Measurements from ENCODE around the gene TNIK.
"Not testable (repeated sequence)": the region's sequence is repeated elsewhere in the genome, so short reads cannot be mapped to it uniquely, and the experiment has no call there.

TNIK gene

GRCh38 chr3:171388527-171388926 lies 71.7 kb downstream of the TNIK start:
- in situ Hi-C loops (cut with MboI; ENCODE audit: low sequenced_read_pairs): no loop called here

GRCh38 chr3:171387062-171387461 lies 73.1 kb downstream of the TNIK start:
- in situ Hi-C loops (cut with MboI; ENCODE audit: low sequenced_read_pairs): no loop called here

GRCh38 chr3:171385086-171385485 lies 75.1 kb downstream of the TNIK start:
- in situ Hi-C loops (cut with MboI; ENCODE audit: low sequenced_read_pairs): no loop called here

- in situ Hi-C loops (cut with MboI; ENCODE audit: low sequenced_read_pairs): no loop called here
These were observed 75.9 kb downstream of the TNIK start for GRCh38 chr3:171384101-171384891.

GRCh38 chr3:171383206-171384018 lies 76.8 kb downstream of the TNIK start:
- in situ Hi-C loops (cut with MboI; ENCODE audit: low sequenced_read_pairs): no loop called here

- in situ Hi-C loops (cut with MboI; ENCODE audit: low sequenced_read_pairs): not testable (repeated sequence)
These were observed 77.9 kb downstream of the TNIK start for GRCh38 chr3:171382347-171382746.

- in situ Hi-C loops (cut with MboI; ENCODE audit: low sequenced_read_pairs): no loop called here
These were observed 79.3 kb downstream of the TNIK start for GRCh38 chr3:171380711-171381425.

GRCh38 chr3:171379961-171380483 lies 80.2 kb downstream of the TNIK start:
- in situ Hi-C loops (cut with MboI; ENCODE audit: low sequenced_read_pairs): no loop called here

GRCh38 chr3:171379281-171379680 lies 80.9 kb downstream of the TNIK start:
- in situ Hi-C loops (cut with MboI; ENCODE audit: low sequenced_read_pairs): no loop called here

- in situ Hi-C loops (cut with MboI; ENCODE audit: low sequenced_read_pairs): no loop called here
These were observed 81.6 kb downstream of the TNIK start for GRCh38 chr3:171378586-171378985.

- in situ Hi-C loops (cut with MboI; ENCODE audit: low sequenced_read_pairs): no loop called here
These were observed 82.3 kb downstream of the TNIK start for GRCh38 chr3:171377859-171378258.

- in situ Hi-C loops (cut with MboI; ENCODE audit: low sequenced_read_pairs): no loop called here
These were observed 83.6 kb downstream of the TNIK start for GRCh38 chr3:171376596-171376947.

GRCh38 chr3:171375666-171376595 lies 84.3 kb downstream of the TNIK start:
- in situ Hi-C loops (cut with MboI; ENCODE audit: low sequenced_read_pairs): no loop called here

- in situ Hi-C loops (cut with MboI; ENCODE audit: low sequenced_read_pairs): no loop called here
These were observed 85.4 kb downstream of the TNIK start for GRCh38 chr3:171374661-171375285.

GRCh38 chr3:171374260-171374659 lies 85.9 kb downstream of the TNIK start:
- in situ Hi-C loops (cut with MboI; ENCODE audit: low sequenced_read_pairs): no loop called here

- in situ Hi-C loops (cut with MboI; ENCODE audit: low sequenced_read_pairs): no loop called here
These were observed 86.5 kb downstream of the TNIK start for GRCh38 chr3:171373711-171374110.

GRCh38 chr3:171372694-171373093 lies 87.5 kb downstream of the TNIK start:
- in situ Hi-C loops (cut with MboI; ENCODE audit: low sequenced_read_pairs): no loop called here

GRCh38 chr3:171371354-171371753 lies 88.9 kb downstream of the TNIK start:
- in situ Hi-C loops (cut with MboI; ENCODE audit: low sequenced_read_pairs): no loop called here

GRCh38 chr3:171369156-171369555 lies 91.0 kb downstream of the TNIK start:
- in situ Hi-C loops (cut with MboI; ENCODE audit: low sequenced_read_pairs): no loop called here

- in situ Hi-C loops (cut with MboI; ENCODE audit: low sequenced_read_pairs): not testable (repeated sequence)
These were observed 93.5 kb downstream of the TNIK start for GRCh38 chr3:171366738-171367137.
